ENCODE results near the gene ZMYND19.
A peak's percentile ranks its signal among the peaks of the same experiment; 100 is the strongest.
"Not testable (repeated sequence)": the region's sequence is repeated elsewhere in the genome, so short reads cannot be mapped to it uniquely, and the experiment has no call there.

The ZMYND19 gene

DNA sequence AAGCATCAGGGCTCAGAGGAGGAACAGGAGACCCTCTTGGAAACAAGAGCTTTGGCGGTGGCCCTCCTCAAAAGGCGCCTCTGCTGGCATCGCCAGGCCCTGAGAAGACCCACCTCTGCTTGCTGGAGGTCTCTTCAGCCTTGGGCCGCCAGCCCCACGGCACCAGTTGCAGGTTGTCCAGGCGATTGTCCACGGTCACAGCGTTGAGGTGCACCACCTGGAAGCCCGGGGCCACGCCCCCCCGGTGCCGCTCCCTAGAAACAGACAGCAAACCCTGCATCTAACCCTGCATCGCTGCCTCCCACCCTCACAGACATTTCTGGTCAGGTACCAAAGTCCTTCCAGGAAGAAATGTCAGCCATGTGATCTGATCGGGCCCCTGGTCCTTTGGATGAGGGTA, 3.5 kb downstream of the ZMYND19 start:
- no peak for DNase-seq

- DNase-seq = no peak
These were observed 6.4 kb downstream of the ZMYND19 start for GRCh38 chr9:137583957-137584356.

GRCh38 chr9:137583347-137583746, 7.0 kb downstream of the ZMYND19 start:
- no peak for DNase-seq

GRCh38 chr9:137582286-137582860, 7.9 kb downstream of the ZMYND19 start:
- DNase-seq = no peak

DNA sequence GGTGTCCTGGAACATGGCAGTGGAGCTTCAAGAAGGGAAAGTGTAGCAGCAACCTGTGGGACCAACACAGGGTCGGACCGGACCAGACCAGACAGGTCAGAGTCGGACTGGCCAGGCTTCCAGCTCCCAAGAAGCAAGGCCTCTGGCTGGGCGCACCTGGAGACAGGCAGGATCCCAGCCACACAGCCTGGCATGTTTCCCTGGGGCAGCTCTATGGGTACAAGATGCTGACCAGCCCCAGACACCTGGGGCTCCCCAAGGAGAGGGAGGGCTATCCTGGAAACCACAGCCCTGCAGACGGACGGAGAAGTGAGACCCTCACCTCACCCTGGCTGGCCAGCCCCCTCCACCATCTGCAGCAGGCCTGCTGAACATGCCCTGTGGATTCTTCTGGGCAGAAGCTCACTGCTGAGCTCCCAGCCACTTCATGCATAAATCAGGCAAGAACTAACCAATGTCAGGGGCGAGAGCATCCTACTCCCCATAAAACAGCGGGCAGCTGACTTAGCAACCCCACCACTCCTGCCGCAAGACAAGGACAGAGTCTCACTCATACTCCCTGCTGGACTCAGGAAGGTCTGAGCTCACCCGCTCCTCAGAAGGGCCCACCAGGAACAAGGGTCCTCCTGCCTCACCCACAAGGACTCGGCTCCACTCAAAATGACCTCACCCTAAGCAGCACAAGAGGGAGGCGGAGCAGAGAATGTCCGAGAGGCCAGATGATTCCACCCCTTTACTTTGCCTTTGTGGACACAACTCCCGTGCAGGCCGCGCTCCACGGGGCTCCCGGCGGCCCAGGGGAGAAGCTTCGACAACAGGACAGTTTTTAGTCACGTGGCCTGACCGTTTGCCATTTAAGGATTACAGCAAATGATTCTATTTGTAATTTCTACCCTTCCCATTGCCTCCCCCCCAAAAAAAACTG, 8.7 kb downstream of the ZMYND19 start:
- DNase-seq = no peak

DNA sequence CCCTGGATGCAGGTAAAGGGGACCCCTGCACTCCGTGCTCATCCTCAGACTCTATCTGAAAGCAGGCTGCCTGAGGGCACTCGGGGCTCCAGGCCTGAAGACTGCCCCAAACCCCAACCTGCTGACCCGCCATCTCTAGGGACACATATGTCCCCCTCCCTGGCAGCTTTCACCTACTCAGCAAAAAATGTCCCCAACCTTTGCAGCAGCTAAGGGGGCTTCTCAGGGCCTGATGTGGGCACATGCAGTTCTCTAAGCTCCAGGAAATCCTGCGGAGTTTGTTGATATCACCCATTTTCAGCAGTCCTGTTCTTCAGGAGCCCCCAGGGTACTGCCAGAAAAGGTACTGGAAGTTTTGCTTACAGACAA, 9.4 kb downstream of the ZMYND19 start:
- no peak for DNase-seq

GRCh38 chr9:137580209-137580953, 9.9 kb downstream of the ZMYND19 start:
- DNase-seq = no peak

GRCh38 chr9:137579259-137579604, 11.1 kb downstream of the ZMYND19 start:
- DNase-seq = no peak

DNA sequence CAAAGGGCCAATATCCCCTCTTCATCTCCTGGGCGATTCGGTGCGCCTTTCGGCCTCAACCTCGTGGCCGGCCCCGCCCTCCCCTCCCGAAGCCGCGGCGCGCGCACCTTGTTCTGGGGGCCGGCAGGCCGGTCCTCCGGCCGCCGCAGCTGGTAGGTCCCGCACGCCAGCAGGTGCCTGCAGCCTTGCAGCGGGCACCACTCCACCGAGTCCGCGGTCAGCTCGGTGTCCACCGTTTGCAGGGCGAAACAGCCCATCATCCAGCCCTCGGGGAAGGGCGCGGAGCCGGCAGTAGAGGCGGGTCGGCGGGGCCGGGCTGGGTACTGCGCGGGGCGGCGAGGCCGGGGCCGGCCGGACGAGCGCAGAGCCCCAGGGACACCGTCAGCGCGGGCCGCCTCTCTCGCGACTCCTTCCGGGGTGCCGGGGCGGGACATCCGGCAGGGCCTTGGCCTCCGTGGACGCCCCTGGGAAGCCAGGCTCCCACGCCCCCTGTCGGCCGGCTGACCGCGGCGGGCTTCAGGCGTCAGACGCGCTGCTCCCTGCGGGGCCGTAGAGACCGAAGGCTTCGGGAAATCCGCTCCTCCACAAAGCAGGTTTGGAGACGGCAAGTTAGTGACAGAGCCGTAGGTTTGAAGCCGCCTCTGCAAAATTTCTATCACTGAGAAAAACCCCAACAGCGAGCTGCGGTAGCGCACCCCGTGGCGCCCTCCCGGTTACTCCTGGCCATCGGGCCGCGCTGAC, 11.6 kb downstream of the ZMYND19 start, which contains the start of gene DPH7:
DPH7 (minus strand) TSS at position 408 of the 741 bp plus-strand sequence; CDS start at position 260, 148 bp downstream.
- DNase-seq = peak; percentile 99

GRCh38 chr9:137575716-137576411, 14.4 kb downstream of the ZMYND19 start:
- no peak for DNase-seq

DNA sequence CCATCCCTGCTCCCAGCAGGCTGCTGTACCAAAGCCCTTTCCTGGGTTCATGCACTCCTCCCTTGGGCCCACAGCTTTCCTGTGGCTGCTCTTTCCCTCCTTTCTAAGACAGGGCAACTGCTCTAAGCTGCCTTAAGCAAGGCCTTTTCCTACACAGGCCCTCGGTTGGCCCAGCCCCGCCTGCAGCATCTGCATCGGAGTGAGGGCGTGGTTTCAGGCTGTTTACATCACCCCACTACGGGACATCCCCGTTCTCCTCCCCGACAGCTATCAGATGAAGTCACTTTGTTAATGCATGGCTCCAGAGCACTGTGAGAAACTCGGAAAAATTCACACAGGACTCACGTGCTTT, 15.0 kb downstream of the ZMYND19 start:
- DNase-seq = no peak

DNA sequence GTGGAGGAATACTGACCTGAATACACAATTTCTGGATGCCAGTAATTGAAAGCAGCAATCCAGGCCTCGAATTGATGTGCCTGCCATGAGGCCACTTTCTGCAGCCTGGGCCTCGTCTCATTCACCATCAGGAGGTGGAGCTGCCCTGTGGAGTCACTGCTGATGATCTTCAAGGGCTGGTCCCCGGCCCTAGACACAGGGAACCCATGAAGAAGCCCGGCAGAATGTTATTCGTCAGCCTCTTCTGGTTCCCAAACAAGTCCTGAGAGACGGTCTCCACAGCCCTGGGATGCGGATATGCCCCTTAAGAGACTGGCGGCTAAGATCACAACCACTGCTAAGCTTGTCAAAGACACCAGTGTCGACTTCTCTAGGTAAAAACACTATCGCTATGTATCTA, 16.1 kb downstream of the ZMYND19 start:
- DNase-seq = no peak

DNA sequence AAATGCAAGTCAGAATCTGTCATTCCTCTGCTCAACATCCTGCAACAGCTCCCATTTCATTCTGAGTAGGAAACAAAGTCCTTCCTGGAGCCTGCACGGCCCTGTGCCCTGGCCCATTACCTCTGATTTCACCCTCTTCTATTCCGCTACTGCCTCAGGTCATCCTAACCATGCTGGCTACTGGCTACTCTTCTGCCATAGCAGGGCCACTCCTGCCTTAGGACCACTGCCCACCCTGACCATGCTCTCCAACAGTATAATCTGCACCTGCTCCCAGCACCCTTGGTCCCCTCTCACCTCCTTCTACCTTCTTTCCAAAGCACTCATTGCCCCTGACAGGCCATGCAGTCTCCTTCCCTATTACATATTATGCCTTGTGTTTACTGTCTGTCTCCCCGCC, 19.7 kb downstream of the ZMYND19 start:
- DNase-seq = no peak

- no peak for DNase-seq
These were observed 20.6 kb downstream of the ZMYND19 start for GRCh38 chr9:137569609-137570203.

GRCh38 chr9:137568445-137568844, 21.9 kb downstream of the ZMYND19 start:
- DNase-seq = not testable (repeated sequence)

DNA sequence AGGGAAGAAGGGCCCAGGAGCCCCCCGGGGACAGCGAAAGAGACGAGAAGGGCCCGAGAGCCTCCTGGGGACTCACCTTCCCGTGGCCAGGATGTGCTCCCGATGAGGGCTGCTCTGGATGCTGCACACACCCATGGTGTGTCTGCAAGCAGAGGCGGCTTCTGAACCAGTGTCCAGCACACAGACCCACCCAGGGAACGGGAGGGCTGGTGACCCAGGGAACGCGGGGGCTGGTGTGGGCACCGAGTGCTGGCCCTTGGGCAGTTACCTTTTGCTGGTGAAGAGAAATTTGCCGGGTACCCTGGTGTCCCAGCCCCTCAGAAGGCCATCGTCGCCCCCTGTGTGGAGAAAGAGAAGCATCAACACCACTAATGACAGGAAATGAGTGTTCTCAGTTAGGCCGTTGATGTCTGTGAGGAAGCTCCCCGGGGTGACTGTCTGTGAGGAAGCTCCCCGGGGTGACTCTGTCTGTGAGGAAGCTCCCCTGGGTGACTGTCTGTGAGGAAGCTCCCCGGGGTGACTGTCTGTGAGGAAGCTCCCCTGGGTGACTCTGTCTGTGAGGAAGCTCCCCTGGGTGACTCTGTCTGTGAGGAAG, 25.4 kb downstream of the ZMYND19 start:
- no peak for DNase-seq

GRCh38 chr9:137564134-137564533, 26.2 kb downstream of the ZMYND19 start:
- no peak for DNase-seq

GRCh38 chr9:137558127-137558526, 32.2 kb downstream of the ZMYND19 start:
- no peak for DNase-seq

- DNase-seq = no peak
These were observed 34.1 kb downstream of the ZMYND19 start for GRCh38 chr9:137556069-137556838.

DNA sequence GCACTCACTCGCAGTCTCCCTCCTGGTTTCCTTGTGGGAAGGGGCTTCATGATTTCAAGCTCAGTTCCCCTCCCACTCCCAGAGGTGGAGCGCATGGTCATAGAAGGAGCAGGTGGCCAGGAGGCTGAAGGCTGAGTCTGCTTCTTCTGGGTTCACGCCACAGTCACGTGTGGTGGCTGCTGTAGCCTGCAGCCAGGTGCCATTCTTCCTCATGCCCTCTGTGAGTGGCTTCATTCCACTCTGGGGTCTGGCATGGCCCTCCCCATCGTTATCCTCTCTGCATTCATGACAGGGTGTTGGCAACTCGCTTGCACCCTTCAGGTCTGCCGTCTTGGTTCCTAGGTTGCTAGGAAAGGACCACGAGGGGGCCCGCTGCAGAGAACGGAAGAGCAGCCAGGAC, 35.1 kb downstream of the ZMYND19 start:
- DNase-seq = no peak

DNA sequence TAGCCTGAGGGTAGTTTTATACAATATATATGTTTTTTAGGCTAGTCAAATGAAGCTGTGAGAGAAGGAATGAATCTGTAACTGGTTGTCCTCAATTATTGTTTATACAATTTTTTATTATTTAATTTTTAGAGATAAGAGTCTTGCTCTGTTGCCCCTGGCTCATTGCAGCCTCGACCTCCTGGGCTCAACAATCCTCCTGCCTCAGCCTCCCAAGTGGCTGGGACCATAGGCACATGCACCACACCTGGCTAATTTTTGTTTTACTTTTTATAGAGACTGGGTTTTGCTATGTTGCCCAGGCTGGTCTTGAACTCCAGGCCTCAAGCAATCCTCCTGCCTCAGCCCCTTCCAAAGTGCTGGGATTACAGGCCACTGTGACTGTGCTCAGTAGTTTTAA, 36.0 kb downstream of the ZMYND19 start:
- DNase-seq = no peak
